Measurements from ENCODE around the gene PIP5K1C.

Gene PIP5K1C

DNA sequence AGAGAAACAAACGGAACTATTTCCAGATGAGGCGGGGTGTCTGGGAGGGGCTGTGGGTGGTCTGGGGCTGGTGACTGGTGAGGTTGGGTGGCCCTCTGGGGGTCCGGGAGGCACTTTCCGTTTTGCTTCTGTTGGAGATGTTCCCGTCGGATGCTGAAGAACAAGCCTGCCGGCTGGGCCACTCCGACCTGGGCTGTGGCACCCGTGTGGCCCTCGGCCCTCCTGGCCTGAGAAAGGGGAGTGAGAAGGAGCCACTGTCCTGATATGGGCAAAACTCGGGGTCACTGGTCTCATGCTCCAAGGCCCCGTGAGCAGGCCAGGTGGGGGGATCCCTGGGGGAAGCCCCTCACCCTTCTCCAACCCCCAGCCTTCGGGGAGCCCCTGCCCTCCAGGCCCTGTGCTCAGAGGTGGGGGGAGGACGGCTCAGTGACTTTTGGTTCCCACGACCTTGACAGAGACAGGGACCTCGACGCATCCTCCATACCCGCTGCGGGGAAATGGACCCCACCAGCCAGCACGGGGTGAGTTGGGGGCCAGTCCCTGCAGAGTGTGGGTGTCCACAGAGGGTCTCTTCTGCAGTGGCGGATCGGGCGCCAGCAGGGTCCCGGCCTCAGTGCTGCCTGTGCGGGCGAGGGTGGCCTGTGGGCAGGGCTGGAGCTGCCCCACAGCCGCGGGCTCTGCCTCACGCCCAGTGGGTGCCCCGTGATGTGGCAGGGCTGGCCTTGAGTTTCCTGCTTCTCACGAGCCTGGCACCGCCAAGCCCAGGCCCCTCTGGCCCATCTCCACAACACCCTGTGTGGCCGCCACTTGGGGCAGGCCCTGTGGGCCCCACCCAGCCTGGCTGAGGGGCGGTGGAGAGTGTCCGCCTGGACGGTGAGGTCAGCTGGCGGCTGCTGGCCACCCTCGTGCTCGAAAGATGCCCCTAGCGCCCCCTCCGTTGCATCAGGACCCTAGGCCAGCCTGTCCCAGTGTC is 89.2 kb downstream of the PIP5K1C start:
- no peak for DNase-seq (ENCODE audit: low spot score)
- no peak overlapping the region for H3K4me3 ChIP-seq
- TF ChIP-seq, protein P1, sequence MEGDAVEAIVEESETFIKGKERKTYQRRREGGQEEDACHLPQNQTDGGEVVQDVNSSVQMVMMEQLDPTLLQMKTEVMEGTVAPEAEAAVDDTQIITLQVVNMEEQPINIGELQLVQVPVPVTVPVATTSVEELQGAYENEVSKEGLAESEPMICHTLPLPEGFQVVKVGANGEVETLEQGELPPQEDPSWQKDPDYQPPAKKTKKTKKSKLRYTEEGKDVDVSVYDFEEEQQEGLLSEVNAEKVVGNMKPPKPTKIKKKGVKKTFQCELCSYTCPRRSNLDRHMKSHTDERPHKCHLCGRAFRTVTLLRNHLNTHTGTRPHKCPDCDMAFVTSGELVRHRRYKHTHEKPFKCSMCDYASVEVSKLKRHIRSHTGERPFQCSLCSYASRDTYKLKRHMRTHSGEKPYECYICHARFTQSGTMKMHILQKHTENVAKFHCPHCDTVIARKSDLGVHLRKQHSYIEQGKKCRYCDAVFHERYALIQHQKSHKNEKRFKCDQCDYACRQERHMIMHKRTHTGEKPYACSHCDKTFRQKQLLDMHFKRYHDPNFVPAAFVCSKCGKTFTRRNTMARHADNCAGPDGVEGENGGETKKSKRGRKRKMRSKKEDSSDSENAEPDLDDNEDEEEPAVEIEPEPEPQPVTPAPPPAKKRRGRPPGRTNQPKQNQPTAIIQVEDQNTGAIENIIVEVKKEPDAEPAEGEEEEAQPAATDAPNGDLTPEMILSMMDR (IDR thresholded peaks at IDR 0.05), result no peak
- peak overlapping the region; percentile 92 to 96 for H3K27ac ChIP-seq

DNA sequence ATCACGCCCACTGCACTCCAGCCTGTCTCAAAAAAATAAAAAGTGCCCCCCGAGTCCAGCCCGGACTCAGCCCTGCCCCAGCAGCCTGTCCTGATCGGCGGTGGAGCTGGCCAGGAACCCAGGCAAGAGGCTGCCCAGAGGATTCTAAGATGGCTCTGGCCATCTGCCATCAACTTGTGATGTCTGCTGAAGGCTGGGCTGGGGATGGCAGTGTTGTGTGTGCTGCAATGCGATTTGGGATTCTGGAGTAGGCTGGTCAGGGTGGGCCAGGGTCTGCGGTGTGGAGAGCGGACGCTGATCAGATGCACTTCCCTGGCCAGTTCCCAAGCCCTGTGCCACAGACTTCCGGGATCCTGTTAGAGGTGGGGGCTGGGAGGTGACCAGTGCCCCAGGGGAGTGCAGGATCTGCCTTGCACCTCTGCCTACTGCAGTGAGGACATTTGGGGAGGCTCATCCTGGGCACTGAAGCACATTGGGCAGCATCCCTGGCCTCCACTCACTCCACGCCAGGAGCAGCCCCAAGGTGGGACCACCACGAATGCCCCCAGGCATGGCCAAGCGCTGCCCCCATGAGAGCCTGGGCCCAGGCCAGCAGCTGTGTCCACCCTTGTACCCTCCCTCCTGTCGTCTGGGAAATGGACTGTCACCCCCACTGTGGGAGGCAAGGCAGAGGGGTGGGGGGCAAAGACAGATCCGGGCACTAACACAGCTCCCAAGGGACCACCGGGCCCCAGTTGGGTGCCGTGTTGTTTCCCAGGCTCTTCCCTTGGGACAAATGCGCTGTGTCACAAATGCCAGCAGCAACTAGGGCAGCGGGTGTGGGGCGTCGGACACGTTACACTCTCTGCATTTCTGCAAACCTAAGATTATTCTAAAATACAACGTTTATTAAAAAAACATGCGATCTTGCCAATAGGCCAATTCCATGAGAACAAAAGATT is 90.2 kb downstream of the PIP5K1C start:
- TF ChIP-seq, protein P1 (IDR thresholded peaks at IDR 0.05), result no peak
- Histone ChIP-seq H3K4me3 (peak overlapping the region; percentile 20), H3K27ac (peak overlapping the region; percentile 92 to 96)
- no peak for DNase-seq (ENCODE audit: low spot score)

DNA sequence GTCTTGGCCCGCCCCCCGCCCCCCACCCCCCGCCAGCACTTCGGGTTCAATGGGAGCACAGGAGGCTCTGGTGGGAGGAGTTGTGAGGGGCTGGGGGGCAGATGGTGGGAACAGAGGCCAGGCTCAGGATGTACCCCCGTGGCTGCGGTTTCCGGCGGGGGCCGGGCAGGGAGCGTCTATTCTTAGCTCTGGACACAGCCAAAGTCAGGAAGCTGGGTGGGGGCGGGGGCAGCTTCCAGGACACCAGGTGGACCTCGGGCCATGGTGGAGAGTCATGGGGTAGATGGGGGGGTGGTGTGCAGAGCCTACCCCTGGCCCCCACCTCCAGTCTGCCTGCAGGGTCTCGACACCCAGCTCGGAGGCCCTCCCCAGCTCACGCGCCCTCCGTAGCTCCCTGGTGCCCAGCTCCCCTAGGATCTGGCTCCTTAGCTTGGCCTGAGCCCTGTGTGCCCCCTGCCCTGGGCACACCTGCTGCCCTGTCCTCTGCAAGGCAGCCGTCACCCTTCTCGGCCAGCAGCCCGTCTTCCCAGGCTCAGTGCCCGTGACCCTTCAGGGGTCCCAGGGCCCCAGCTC is 91.4 kb downstream of the PIP5K1C start:
- H3K27ac ChIP-seq, result peak overlapping the region; percentile 92 to 96
- H3K4me3 ChIP-seq, result peak overlapping the region; percentile 84
- DNase-seq (ENCODE audit: low spot score), result no peak
- TF ChIP-seq, protein P1 (IDR thresholded peaks at IDR 0.05), result no peak

DNA sequence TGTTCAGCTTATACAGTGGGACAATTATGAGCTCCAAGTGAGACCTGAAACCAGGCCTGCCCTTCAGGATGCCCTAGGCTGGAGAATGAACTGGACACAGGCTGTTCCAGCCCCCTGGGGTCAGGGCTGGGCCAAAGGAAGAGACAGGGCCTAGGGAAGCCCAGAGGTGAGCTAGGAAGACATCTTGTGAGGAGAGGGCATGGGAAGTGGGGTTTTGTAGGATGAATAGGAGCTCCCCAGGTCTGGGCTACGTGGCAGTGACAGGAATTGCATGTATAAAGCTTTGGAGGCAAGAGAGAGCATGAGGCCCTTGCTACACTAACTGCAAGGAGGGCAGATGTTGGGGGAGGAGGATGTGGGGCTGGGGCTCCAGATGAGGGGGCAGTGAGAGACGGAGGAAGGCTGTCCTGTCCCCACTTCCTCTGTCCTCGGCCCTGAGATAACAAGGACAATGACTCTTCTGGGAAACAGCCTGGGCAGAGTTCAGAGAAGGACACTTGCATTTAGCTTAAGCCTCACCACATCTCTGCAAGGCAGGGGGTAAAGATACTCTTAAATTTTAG is 92.1 kb downstream of the PIP5K1C start:
- TF ChIP-seq, protein P1 (IDR thresholded peaks at IDR 0.05), result no peak
- H3K4me3 ChIP-seq, result peak overlapping the region; percentile 84
- H3K27ac ChIP-seq, result peak overlapping the region; percentile 92 to 96
- DNase-seq (ENCODE audit: low spot score), result no peak

DNA sequence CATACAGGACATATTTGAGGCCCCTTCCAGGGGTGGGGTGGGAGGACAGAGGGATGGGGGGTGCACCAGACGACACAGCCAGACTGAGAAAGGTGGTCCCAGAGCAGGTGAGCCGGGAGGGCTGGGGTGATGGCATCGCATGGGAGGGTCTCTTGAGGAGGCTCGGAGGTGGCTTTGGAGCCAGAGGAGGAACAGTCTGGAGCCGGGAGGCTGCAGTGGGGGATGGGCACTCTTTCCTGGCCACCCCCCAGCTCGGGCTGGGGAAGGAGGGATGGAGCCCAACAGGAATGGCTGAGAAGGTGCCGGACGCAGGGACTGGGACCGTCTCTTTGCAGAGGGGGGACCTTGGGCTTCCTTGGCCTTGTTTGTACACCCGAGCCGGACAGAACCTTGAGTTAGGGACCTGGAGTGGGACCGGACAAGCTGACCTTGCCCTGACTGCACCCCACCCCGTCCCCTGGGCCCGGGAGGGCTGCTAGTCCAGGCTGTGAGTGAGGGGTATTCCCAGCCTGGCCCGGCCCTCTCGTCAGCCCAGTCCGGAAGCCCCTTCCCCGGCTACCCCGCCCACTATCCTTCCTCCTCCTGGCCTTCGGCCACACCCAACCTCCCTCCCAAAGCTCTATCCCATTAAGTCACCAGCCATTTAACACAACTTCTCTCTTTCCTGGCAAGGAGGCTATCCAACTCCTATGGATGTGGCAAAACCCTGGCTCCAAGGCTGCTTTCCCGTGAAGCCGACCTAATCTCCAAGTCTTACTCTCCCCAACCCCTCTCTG is 92.8 kb downstream of the PIP5K1C start:
- peak overlapping the region; percentile 84 for H3K4me3 ChIP-seq
- TF ChIP-seq, protein P1 (IDR thresholded peaks at IDR 0.05), result no peak
- peak overlapping the region; percentile 92 to 96 for H3K27ac ChIP-seq
- DNase-seq (ENCODE audit: low spot score), result no peak
